ENCODE data around the gene EFCAB8. TPM values are rescaled to one million over a fixed set of nuclear protein-coding genes. Genes with fewer than 3 reads are reported as not detected.

Gene EFCAB8
- total RNA-seq, 1 experiment from 2014 or later = 1.8 TPM

DNA sequence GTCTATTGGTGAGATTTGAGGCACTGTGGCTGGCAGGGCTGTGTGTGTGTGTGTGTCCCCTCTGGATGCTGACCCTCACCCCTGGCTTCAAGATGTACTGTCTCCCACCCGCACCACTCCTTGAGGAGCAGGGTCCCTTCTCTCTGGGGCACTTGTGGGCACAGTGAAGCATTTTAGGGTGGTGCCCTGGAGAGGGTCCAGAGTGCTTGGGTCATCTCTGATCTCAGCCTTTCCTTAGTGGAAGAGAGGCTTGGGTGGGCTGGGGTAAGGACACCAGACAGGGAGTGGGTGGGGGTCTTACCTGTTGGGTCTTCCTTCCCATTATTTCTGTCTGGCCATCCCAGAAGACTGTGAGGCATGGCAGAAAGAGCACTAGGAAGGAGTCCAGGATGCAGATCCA is 66.1 kb downstream of the EFCAB8 start:
- H3K9me3 Mint-ChIP-seq (ENCODE audit: unreplicated experiment) = no peaks in the 10 kb centered on the region
- Histone ChIP-seq H3K4me1 (no peaks in the 10 kb centered on the region), H3K27me3 (replicated peaks; ENCODE audit: control insufficient read depth, insufficient read depth, low read length) (no peaks in the 10 kb centered on the region), H3K4me3 (ENCODE audit: low read depth, low read length) (no peak overlapping the region), H3K36me3 (ENCODE audit: control insufficient read depth, insufficient read depth, low read length) (no peaks in the 10 kb centered on the region), H3K9me3 (no peaks in the 10 kb centered on the region)
- H3K4me3 Mint-ChIP-seq (ENCODE audit: unreplicated experiment) = no peak overlapping the region
- H3K36me3 Mint-ChIP-seq (ENCODE audit: insufficient read depth, unreplicated experiment) = no peaks in the 10 kb centered on the region
- no peak overlapping the region for H3K27ac Mint-ChIP-seq (ENCODE audit: unreplicated experiment)
- peaks cover 15% of the 10 kb centered on the region for H3K27me3 Mint-ChIP-seq (ENCODE audit: insufficient read depth, unreplicated experiment)
- H3K4me1 Mint-ChIP-seq (ENCODE audit: low read depth, unreplicated experiment) = no peaks in the 10 kb centered on the region
- CTCF ChIA-PET = no interaction called here
- TF ChIP-seq, protein P1, sequence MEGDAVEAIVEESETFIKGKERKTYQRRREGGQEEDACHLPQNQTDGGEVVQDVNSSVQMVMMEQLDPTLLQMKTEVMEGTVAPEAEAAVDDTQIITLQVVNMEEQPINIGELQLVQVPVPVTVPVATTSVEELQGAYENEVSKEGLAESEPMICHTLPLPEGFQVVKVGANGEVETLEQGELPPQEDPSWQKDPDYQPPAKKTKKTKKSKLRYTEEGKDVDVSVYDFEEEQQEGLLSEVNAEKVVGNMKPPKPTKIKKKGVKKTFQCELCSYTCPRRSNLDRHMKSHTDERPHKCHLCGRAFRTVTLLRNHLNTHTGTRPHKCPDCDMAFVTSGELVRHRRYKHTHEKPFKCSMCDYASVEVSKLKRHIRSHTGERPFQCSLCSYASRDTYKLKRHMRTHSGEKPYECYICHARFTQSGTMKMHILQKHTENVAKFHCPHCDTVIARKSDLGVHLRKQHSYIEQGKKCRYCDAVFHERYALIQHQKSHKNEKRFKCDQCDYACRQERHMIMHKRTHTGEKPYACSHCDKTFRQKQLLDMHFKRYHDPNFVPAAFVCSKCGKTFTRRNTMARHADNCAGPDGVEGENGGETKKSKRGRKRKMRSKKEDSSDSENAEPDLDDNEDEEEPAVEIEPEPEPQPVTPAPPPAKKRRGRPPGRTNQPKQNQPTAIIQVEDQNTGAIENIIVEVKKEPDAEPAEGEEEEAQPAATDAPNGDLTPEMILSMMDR (IDR thresholded peaks at IDR 0.05; ENCODE audit: insufficient read depth in 1 of 2, low read depth in 1 of 2, low read length in 1 of 2, severe bottlenecking in 1 of 2, unreplicated experiment in 1 of 2) = no peak
- BruUV-seq (replicated peaks) = no TSS peak
- POLR2A ChIA-PET = no interaction called here
- intact Hi-C loops (cut with micrococcal nuclease; ENCODE audit: unreplicated experiment) = no loop called here
- peak in 1 of 2 experiments; percentile 22 for DNase-seq

DNA sequence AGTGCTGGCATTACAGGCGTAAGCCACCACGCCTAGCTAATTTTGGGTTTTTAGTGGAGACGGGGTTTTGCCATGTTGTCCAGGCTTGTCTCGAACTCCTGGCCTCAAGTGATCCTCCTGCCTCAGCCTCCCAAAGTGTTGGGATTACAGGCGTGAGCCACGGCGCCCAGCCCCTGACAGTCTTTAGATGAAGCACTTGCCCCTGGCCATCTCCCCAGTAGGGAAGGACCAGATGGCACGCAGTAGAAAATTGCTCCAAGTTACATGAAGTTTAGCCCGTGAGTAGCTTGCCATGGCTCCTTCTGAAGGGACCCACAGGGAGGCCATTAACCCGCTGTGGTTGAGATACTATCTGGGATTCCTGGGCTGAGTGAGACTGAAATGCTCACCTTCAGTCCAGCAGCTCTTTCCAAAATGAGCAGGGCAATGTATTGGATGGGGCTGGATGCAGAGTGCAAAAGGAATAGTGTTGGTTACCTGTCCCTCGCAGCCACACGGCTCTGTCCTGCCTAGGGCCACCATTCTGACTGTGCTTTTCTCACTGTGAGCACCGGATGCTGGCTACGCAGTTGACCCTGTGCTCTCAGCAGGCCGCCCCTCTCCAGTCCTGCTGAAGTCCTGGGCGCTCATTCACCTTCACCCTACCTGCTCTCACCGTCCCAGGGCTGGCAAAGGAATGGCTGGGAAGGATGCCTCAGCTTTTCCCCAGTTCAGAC is 66.9 kb downstream of the EFCAB8 start:
- POLR2A ChIA-PET = no interaction called here
- no peaks in the 10 kb centered on the region for H3K4me1 ChIP-seq
- TF ChIP-seq, protein P1 (IDR thresholded peaks at IDR 0.05; ENCODE audit: insufficient read depth in 1 of 2, low read depth in 1 of 2, low read length in 1 of 2, severe bottlenecking in 1 of 2, unreplicated experiment in 1 of 2) = no peak
- no peak overlapping the region for H3K4me3 ChIP-seq (ENCODE audit: low read depth, low read length)
- Mint-ChIP-seq H3K27ac (ENCODE audit: unreplicated experiment) (no peak overlapping the region), H3K36me3 (ENCODE audit: insufficient read depth, unreplicated experiment) (no peaks in the 10 kb centered on the region), H3K27me3 (ENCODE audit: insufficient read depth, unreplicated experiment) (peaks cover 9% of the 10 kb centered on the region), H3K9me3 (ENCODE audit: unreplicated experiment) (no peaks in the 10 kb centered on the region), H3K4me3 (ENCODE audit: unreplicated experiment) (no peak overlapping the region), H3K4me1 (ENCODE audit: low read depth, unreplicated experiment) (no peaks in the 10 kb centered on the region)
- intact Hi-C loops (cut with micrococcal nuclease; ENCODE audit: unreplicated experiment) = no loop called here
- BruUV-seq (replicated peaks) = no TSS peak
- H3K27me3 ChIP-seq (replicated peaks; ENCODE audit: control insufficient read depth, insufficient read depth, low read length) = no peaks in the 10 kb centered on the region
- DNase-seq = no peak
- CTCF ChIA-PET = no interaction called here
- no peaks in the 10 kb centered on the region for H3K9me3 ChIP-seq
- H3K36me3 ChIP-seq (ENCODE audit: control insufficient read depth, insufficient read depth, low read length) = no peaks in the 10 kb centered on the region

DNA sequence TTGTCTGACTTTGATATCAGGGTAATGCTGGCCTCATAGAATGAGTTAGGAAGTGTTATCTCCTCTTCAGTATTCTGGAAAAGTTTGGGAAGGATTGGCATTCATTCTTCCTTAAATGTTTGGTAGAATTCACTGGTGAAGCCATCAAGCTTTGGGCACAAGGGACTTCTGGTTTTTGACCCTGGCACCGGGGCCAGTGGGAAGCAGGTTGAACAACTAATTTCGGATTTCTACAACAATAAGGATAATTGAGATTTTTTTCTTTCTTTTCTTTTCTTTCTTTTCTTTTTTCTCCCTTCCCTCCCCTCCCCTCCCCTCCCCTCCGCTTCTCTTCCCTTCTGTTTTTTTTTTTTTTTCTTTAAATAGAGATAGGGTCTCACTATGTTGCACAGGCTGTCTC is 70.4 kb downstream of the EFCAB8 start:
- Mint-ChIP-seq H3K4me1 (ENCODE audit: low read depth, unreplicated experiment) (no peaks in the 10 kb centered on the region), H3K27ac (ENCODE audit: unreplicated experiment) (no peak overlapping the region), H3K36me3 (ENCODE audit: insufficient read depth, unreplicated experiment) (no peaks in the 10 kb centered on the region), H3K27me3 (ENCODE audit: insufficient read depth, unreplicated experiment) (peaks cover 7% of the 10 kb centered on the region), H3K9me3 (ENCODE audit: unreplicated experiment) (no peaks in the 10 kb centered on the region), H3K4me3 (ENCODE audit: unreplicated experiment) (no peak overlapping the region)
- Histone ChIP-seq H3K9me3 (no peaks in the 10 kb centered on the region), H3K4me3 (ENCODE audit: low read depth, low read length) (no peak overlapping the region), H3K36me3 (ENCODE audit: control insufficient read depth, insufficient read depth, low read length) (no peaks in the 10 kb centered on the region), H3K27me3 (replicated peaks; ENCODE audit: control insufficient read depth, insufficient read depth, low read length) (no peaks in the 10 kb centered on the region), H3K4me1 (no peaks in the 10 kb centered on the region)
- TF ChIP-seq, protein P1 (IDR thresholded peaks at IDR 0.05; ENCODE audit: insufficient read depth in 1 of 2, low read depth in 1 of 2, low read length in 1 of 2, severe bottlenecking in 1 of 2, unreplicated experiment in 1 of 2) = no peak
- ChIA-PET CTCF (no interaction called here), POLR2A (no interaction called here)
- intact Hi-C loops (cut with micrococcal nuclease; ENCODE audit: unreplicated experiment) = no loop called here
- BruUV-seq (replicated peaks) = no TSS peak
- DNase-seq = no peak

Data from Caco-2 (cell line).